HuH-7.5 (cell line): ENCODE measurements around the gene PCGF6.
"Not testable (repeated sequence)": the region's sequence is repeated elsewhere in the genome, so short reads cannot be mapped to it uniquely, and the experiment has no call there.

Experiments
- DNase-seq: peaks from one replicate; pipeline ENCODE4 v3.0.0; 2011; ENCODE audit warnings: low spot score

PCGF6 gene

GRCh38 chr10:103316087-103316486 is 34.9 kb downstream of the PCGF6 start:
- no peak for DNase-seq

- no peak for DNase-seq
These were observed 40.7 kb downstream of the PCGF6 start for GRCh38 chr10:103310197-103310596.

GRCh38 chr10:103307594-103307993 is 43.3 kb downstream of the PCGF6 start:
- no peak for DNase-seq

GRCh38 chr10:103295374-103296015 is 55.4 kb downstream of the PCGF6 start:
- no peak for DNase-seq

- no peak for DNase-seq
These were observed 59.4 kb downstream of the PCGF6 start for GRCh38 chr10:103291588-103291987.

- DNase-seq = no peak
These were observed 62.9 kb downstream of the PCGF6 start for GRCh38 chr10:103287992-103288391.

- no peak for DNase-seq
These were observed 66.8 kb downstream of the PCGF6 start for GRCh38 chr10:103284170-103284569.

GRCh38 chr10:103282961-103283360 is 68.0 kb downstream of the PCGF6 start:
- no peak for DNase-seq

GRCh38 chr10:103281753-103282152 is 69.2 kb downstream of the PCGF6 start:
- no peak for DNase-seq

- no peak for DNase-seq
These were observed 70.4 kb downstream of the PCGF6 start for GRCh38 chr10:103280506-103280905.

- no peak for DNase-seq
These were observed 70.9 kb downstream of the PCGF6 start for GRCh38 chr10:103280031-103280430.

GRCh38 chr10:103278862-103279298 is 72.1 kb downstream of the PCGF6 start:
- peak; percentile 43 for DNase-seq

- DNase-seq = no peak
These were observed 72.5 kb downstream of the PCGF6 start for GRCh38 chr10:103278537-103278823.

- no peak for DNase-seq
These were observed 73.0 kb downstream of the PCGF6 start for GRCh38 chr10:103277713-103278536.

GRCh38 chr10:103276896-103277712 is 73.8 kb downstream of the PCGF6 start, which contains the start of gene INA:
Gene INA, plus strand, starts transcription at chr10:103277138. Its CDS starts 74 bp downstream, at chr10:103277212.
- no peak for DNase-seq

- no peak for DNase-seq
These were observed 74.6 kb downstream of the PCGF6 start for GRCh38 chr10:103276251-103276895.

- no peak for DNase-seq
These were observed 77.9 kb downstream of the PCGF6 start for GRCh38 chr10:103273041-103273441.

- peak; percentile 47 for DNase-seq
These were observed 85.1 kb downstream of the PCGF6 start for GRCh38 chr10:103265717-103266329.

GRCh38 chr10:103262229-103262628 is 88.7 kb downstream of the PCGF6 start:
- no peak for DNase-seq

GRCh38 chr10:103259989-103260388 is 91.0 kb downstream of the PCGF6 start:
- DNase-seq = no peak

- not testable (repeated sequence) for DNase-seq
These were observed 92.0 kb downstream of the PCGF6 start for GRCh38 chr10:103258928-103259327.

- DNase-seq = no peak
These were observed 93.1 kb downstream of the PCGF6 start for GRCh38 chr10:103257812-103258211.
